ENCODE measurements around the gene MYO16.

MYO16 gene

DNA sequence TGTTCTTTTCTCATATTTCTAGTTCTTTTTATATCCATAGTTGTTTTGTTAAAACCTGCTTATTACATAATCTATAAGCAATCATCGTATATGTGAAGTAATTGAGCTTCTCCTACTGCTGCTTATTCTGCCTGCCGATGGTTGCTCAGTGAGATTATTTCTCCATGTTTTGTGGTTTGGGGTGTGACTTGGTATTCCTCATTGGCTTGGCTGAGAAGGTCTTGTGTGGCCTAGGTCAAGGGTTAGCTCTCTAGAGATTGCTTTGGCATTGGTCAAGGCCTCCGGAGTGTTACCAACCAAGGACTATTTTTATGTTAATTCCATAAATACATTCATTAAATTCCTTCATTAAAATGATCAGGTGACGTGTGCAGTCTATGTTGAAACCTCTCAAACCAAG lies 302.8 kb downstream of the MYO16 start:
- Histone ChIP-seq H4K20me1 (ENCODE audit: insufficient read depth, low read length, poor library complexity, severe bottlenecking) (no peaks in the 10 kb centered on the region), H3K4me2 (ENCODE audit: low read depth, low read length, poor library complexity, severe bottlenecking) (no peak overlapping the region), H3K27me3 (ENCODE audit: insufficient read depth, low read length, poor library complexity, severe bottlenecking) (no peaks in the 10 kb centered on the region), H3K9me2 (replicated peaks; ENCODE audit: low read depth, low read length) (no peaks in the 10 kb centered on the region), H3K4me3 (ENCODE audit: low read length, poor library complexity, severe bottlenecking) (no peak overlapping the region), H3K4me1 (ENCODE audit: insufficient read depth, low read length, poor library complexity, severe bottlenecking) (no peaks in the 10 kb centered on the region), H2AFZ (ENCODE audit: low read length) (no peak overlapping the region), H3K79me2 (ENCODE audit: insufficient read depth, low read length) (no peaks in the 10 kb centered on the region), H3K9ac (ENCODE audit: low read depth, low read length, poor library complexity, severe bottlenecking) (no peak overlapping the region), H3K36me3 (ENCODE audit: insufficient read depth, low read length) (no peaks in the 10 kb centered on the region), H3F3A (ENCODE audit: low read depth) (no peaks in the 10 kb centered on the region), H3K9me3 (ENCODE audit: insufficient read depth, low read depth, low read length) (no peaks in the 10 kb centered on the region)
- no peak for TF ChIP-seq EZH2phosphoT487 (IDR thresholded peaks at IDR 0.05; ENCODE audit: borderline replicate concordance)
- TF ChIP-seq, protein P1, sequence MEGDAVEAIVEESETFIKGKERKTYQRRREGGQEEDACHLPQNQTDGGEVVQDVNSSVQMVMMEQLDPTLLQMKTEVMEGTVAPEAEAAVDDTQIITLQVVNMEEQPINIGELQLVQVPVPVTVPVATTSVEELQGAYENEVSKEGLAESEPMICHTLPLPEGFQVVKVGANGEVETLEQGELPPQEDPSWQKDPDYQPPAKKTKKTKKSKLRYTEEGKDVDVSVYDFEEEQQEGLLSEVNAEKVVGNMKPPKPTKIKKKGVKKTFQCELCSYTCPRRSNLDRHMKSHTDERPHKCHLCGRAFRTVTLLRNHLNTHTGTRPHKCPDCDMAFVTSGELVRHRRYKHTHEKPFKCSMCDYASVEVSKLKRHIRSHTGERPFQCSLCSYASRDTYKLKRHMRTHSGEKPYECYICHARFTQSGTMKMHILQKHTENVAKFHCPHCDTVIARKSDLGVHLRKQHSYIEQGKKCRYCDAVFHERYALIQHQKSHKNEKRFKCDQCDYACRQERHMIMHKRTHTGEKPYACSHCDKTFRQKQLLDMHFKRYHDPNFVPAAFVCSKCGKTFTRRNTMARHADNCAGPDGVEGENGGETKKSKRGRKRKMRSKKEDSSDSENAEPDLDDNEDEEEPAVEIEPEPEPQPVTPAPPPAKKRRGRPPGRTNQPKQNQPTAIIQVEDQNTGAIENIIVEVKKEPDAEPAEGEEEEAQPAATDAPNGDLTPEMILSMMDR (conservative IDR thresholded peaks at IDR 0.05; ENCODE audit: low read length): no peak

DNA sequence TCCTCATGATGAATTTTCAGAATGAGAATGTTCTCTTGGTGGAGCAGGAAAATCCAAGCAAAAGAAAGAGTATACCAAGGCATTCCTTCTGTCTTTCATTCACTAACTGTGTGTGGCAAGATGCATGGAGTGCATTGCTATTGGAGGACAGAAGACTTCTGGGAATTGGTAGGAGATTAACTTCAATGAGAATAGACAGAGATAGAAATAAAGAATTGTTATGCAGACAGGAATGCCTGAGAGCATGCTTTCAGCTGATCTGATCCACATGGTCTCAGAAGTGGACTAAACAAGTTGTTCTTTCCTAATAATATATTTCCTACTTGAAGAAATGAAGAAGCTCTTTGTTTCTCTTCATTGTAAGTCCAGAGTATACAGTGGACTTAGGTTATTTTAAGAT lies 303.6 kb downstream of the MYO16 start:
- Histone ChIP-seq H3K4me3 (ENCODE audit: low read length, poor library complexity, severe bottlenecking) (no peak overlapping the region), H4K20me1 (ENCODE audit: insufficient read depth, low read length, poor library complexity, severe bottlenecking) (no peaks in the 10 kb centered on the region), H2AFZ (ENCODE audit: low read length) (no peak overlapping the region), H3K4me1 (ENCODE audit: insufficient read depth, low read length, poor library complexity, severe bottlenecking) (no peaks in the 10 kb centered on the region), H3K9ac (ENCODE audit: low read depth, low read length, poor library complexity, severe bottlenecking) (no peak overlapping the region), H3K79me2 (ENCODE audit: insufficient read depth, low read length) (no peaks in the 10 kb centered on the region), H3K4me2 (ENCODE audit: low read depth, low read length, poor library complexity, severe bottlenecking) (no peak overlapping the region), H3K27me3 (ENCODE audit: insufficient read depth, low read length, poor library complexity, severe bottlenecking) (no peaks in the 10 kb centered on the region), H3F3A (ENCODE audit: low read depth) (no peaks in the 10 kb centered on the region), H3K9me3 (ENCODE audit: insufficient read depth, low read depth, low read length) (no peaks in the 10 kb centered on the region), H3K9me2 (replicated peaks; ENCODE audit: low read depth, low read length) (no peaks in the 10 kb centered on the region), H3K36me3 (ENCODE audit: insufficient read depth, low read length) (no peaks in the 10 kb centered on the region)
- TF ChIP-seq, protein P1 (conservative IDR thresholded peaks at IDR 0.05; ENCODE audit: low read length): no peak
- TF ChIP-seq EZH2phosphoT487 (IDR thresholded peaks at IDR 0.05; ENCODE audit: borderline replicate concordance): no peak

DNA sequence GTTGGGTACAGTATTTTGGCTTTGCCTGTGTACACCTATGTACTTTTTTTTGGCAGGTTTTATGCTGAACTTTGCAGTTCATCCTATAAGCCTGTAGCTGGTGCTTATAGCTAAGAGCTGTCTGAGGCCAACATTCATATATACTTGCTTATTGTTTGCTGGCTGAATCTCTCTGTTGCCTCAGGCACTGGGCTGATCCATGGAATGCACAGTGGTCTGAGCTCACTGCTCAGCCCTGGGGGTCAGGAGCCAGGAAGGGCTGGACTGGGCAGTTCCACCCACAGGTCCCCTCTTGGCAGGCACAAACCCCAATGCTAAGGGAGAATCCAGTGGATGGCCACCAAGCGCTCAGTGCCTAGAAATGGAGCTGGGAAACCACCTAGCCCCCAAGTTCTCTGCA lies 308.7 kb downstream of the MYO16 start:
- Histone ChIP-seq H3K36me3 (ENCODE audit: insufficient read depth, low read length) (no peaks in the 10 kb centered on the region), H4K20me1 (ENCODE audit: insufficient read depth, low read length, poor library complexity, severe bottlenecking) (no peaks in the 10 kb centered on the region), H3F3A (ENCODE audit: low read depth) (no peaks in the 10 kb centered on the region), H3K79me2 (ENCODE audit: insufficient read depth, low read length) (no peaks in the 10 kb centered on the region), H3K4me3 (ENCODE audit: low read length, poor library complexity, severe bottlenecking) (no peak overlapping the region), H3K4me1 (ENCODE audit: insufficient read depth, low read length, poor library complexity, severe bottlenecking) (no peaks in the 10 kb centered on the region), H3K9ac (ENCODE audit: low read depth, low read length, poor library complexity, severe bottlenecking) (no peak overlapping the region), H3K9me3 (ENCODE audit: insufficient read depth, low read depth, low read length) (no peaks in the 10 kb centered on the region; the same call in 1 of the 2 replicates), H3K27me3 (ENCODE audit: insufficient read depth, low read length, poor library complexity, severe bottlenecking) (no peaks in the 10 kb centered on the region), H3K4me2 (ENCODE audit: low read depth, low read length, poor library complexity, severe bottlenecking) (no peak overlapping the region), H2AFZ (ENCODE audit: low read length) (no peak overlapping the region), H3K9me2 (replicated peaks; ENCODE audit: low read depth, low read length) (no peaks in the 10 kb centered on the region)
- no peak for TF ChIP-seq EZH2phosphoT487 (IDR thresholded peaks at IDR 0.05; ENCODE audit: borderline replicate concordance)
- TF ChIP-seq, protein P1 (conservative IDR thresholded peaks at IDR 0.05; ENCODE audit: low read length): no peak
